Uterus (tissue), 2 donors: ENCODE measurements around the gene OLIG1.

Experiments
- CTCF ChIP-seq, 4 experiments: fragments of 200-600 bp in 2 of 4; fragments of 450-650 bp in 2 of 4; sonication (generic) in 2 of 4; IDR thresholded peaks; one replicate each; pipeline ENCODE4 v1.5.1; 2016 to 2019; ENCODE audit warnings: antibody characterized with exemption in 4 of 4, mild to moderate bottlenecking in 2 of 4, moderate library complexity in 1 of 4
- POLR2A ChIP-seq, 2 donors: fragments of 450-650 bp; IDR thresholded peaks; one replicate each; pipeline ENCODE4 v1.6.1; 2016; ENCODE audit warnings: antibody characterized with exemption in 2 of 2, mild to moderate bottlenecking in 1 of 2, moderate library complexity in 1 of 2

- TF ChIP-seq CTCF (IDR thresholded peaks at IDR 0.05): no peak
- no peak for TF ChIP-seq POLR2A (IDR thresholded peaks at IDR 0.05)
Observed at GRCh38 chr21:33061233-33061632, 8.7 kb upstream of the OLIG1 start.
